Choroid plexus epithelial cell (primary cell): Measurements from ENCODE around the gene PLCE1.
A peak's percentile ranks its signal among the peaks of the same experiment; 100 is the strongest.

Source experiments
- DNase-seq: peaks from one replicate; pipeline ENCODE4 v3.0.0-alpha.2; 2010; ENCODE audit warnings: low read depth
- H3K4me3 ChIP-seq: 2 replicates; pipeline ENCODE4 v1.5.1; 2011; ENCODE audit warnings: low read depth, mild to moderate bottlenecking, control low read depth, low read length, moderate library complexity
- CTCF ChIP-seq: conservative IDR thresholded peaks from 2 replicates; pipeline ENCODE4 v1.5.1; 2011; ENCODE audit warnings: low read depth, mild to moderate bottlenecking, control low read depth, inconsistent platforms, low read length, moderate library complexity

Gene PLCE1

GRCh38 chr10:94000638-94001415 is 7.1 kb downstream of the PLCE1 start:
- H3K4me3 ChIP-seq: no peak overlapping the region
- no peak for TF ChIP-seq CTCF
- DNase-seq: no peak

- no peak for TF ChIP-seq CTCF
- DNase-seq: no peak
Measured at GRCh38 chr10:94001416-94001810, 7.7 kb downstream of the PLCE1 start.

GRCh38 chr10:94002156-94002555 is 8.4 kb downstream of the PLCE1 start:
- TF ChIP-seq CTCF: no peak
- no peak for DNase-seq
- no peak overlapping the region for H3K4me3 ChIP-seq

More at GRCh38 chr10:94001416-94001810, 7.7 kb downstream of the PLCE1 start:
- H3K4me3 ChIP-seq: no peak overlapping the region

- no peak for TF ChIP-seq CTCF
- H3K4me3 ChIP-seq: no peak overlapping the region
- no peak for DNase-seq
Measured at GRCh38 chr10:94003488-94003887, 9.8 kb downstream of the PLCE1 start.

GRCh38 chr10:94005050-94005449 is 11.3 kb downstream of the PLCE1 start:
- no peak overlapping the region for H3K4me3 ChIP-seq
- peak; percentile 48 for DNase-seq
- no peak for TF ChIP-seq CTCF

- no peak for TF ChIP-seq CTCF
- peak; percentile 67 for DNase-seq
- H3K4me3 ChIP-seq: no peak overlapping the region
Measured at GRCh38 chr10:94006591-94007550, 13.1 kb downstream of the PLCE1 start.
